HG03045 (cell line): ENCODE results near the gene SMAD7.

Source experiments
- ATAC-seq: cut with Tn5 transposase; IDR thresholded peaks from one replicate; pipeline ENCODE4 v1.9.1; 2021; ENCODE audit warnings: mild to moderate bottlenecking, moderate library complexity; ENCODE audit not compliant: unreplicated experiment

SMAD7 gene

GRCh38 chr18:48917579-48918517 lies 32.9 kb downstream of the SMAD7 start:
- ATAC-seq = no peak

GRCh38 chr18:48915626-48916425 lies 34.9 kb downstream of the SMAD7 start:
- ATAC-seq = no peak

GRCh38 chr18:48914581-48915251 lies 36.0 kb downstream of the SMAD7 start:
- ATAC-seq = no peak

- no peak for ATAC-seq
Measured at GRCh38 chr18:48913775-48914174, 37.0 kb downstream of the SMAD7 start.

GRCh38 chr18:48913201-48913600 lies 37.6 kb downstream of the SMAD7 start:
- ATAC-seq = no peak

- no peak for ATAC-seq
Measured at GRCh38 chr18:48910972-48911545, 39.7 kb downstream of the SMAD7 start.

- no peak for ATAC-seq
Measured at GRCh38 chr18:48909721-48910120, 41.0 kb downstream of the SMAD7 start.

- ATAC-seq = no peak
Measured at GRCh38 chr18:48908916-48909315, 41.8 kb downstream of the SMAD7 start.

GRCh38 chr18:48905513-48905912 lies 45.3 kb downstream of the SMAD7 start:
- no peak for ATAC-seq

GRCh38 chr18:48904847-48905394 lies 45.8 kb downstream of the SMAD7 start:
- ATAC-seq = no peak

GRCh38 chr18:48904091-48904490 lies 46.7 kb downstream of the SMAD7 start:
- no peak for ATAC-seq

GRCh38 chr18:48902856-48903601 lies 47.7 kb downstream of the SMAD7 start:
- no peak for ATAC-seq

GRCh38 chr18:48902023-48902855 lies 48.5 kb downstream of the SMAD7 start:
- no peak for ATAC-seq

GRCh38 chr18:48901145-48902022 lies 49.4 kb downstream of the SMAD7 start:
- ATAC-seq = no peak

- no peak for ATAC-seq
Measured at GRCh38 chr18:48900469-48900868, 50.3 kb downstream of the SMAD7 start.

- ATAC-seq = no peak
Measured at GRCh38 chr18:48899558-48900174, 51.1 kb downstream of the SMAD7 start.

- ATAC-seq = no peak
Measured at GRCh38 chr18:48898521-48898920, 52.2 kb downstream of the SMAD7 start.

GRCh38 chr18:48897531-48897930 lies 53.2 kb downstream of the SMAD7 start:
- ATAC-seq = no peak
